ENCODE results near the gene FITM2. TPM values are rescaled to one million over a fixed set of nuclear protein-coding genes. Genes with fewer than 3 reads are reported as not detected.

Gene FITM2, protein sequence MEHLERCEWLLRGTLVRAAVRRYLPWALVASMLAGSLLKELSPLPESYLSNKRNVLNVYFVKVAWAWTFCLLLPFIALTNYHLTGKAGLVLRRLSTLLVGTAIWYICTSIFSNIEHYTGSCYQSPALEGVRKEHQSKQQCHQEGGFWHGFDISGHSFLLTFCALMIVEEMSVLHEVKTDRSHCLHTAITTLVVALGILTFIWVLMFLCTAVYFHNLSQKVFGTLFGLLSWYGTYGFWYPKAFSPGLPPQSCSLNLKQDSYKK
- total RNA-seq = 1 to 10 TPM; 1.2 to 9.8 (median 6.7) TPM

DNA sequence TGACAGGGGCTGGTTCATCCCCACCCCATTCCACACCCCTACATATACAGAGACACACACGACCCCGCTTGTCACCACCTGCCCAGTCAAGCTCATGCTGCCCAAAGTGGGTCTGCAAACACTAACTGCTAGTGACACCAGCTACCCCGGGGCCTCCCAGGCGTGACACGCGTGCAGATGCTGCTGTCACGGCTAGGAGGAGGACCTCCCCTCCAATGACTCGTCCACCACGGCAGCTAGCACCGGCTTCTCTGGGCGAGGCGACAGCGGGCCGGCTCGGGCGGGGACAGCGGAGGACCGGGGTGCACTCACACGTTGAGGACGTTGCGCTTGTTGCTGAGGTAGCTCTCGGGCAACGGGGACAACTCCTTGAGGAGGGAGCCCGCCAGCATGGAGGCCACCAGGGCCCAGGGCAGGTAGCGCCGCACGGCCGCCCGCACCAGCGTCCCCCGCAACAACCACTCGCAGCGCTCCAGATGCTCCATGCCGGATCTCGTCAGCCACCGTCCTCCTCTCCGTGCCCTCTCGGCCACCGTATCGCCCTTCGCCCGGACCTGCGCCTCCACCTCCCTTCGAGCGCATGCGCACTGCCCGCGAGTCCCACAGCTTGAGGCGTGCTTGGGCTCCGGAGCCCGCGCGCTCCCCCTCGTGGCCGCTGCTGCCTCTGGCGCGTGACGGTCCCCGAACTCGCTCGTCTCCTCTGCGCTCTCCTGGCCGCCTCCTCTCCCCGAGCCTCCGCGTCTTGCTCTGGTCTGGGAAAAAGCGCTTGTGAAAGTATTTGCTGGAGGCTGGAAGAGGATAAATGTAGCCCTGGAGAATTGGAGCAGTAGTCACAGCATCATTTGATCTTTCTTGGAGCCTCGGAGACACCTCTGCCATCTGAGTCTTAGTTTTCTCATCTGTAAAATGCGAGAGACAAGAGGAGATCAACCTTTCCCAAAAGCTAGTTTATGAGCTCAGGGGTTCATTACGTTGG lies at the start of gene FITM2:
TSS of gene FITM2 (minus strand) at position 539 of the 976 bp plus-strand sequence. CDS start at position 485, 54 bp downstream.
- TF ChIP-seq, protein P1, sequence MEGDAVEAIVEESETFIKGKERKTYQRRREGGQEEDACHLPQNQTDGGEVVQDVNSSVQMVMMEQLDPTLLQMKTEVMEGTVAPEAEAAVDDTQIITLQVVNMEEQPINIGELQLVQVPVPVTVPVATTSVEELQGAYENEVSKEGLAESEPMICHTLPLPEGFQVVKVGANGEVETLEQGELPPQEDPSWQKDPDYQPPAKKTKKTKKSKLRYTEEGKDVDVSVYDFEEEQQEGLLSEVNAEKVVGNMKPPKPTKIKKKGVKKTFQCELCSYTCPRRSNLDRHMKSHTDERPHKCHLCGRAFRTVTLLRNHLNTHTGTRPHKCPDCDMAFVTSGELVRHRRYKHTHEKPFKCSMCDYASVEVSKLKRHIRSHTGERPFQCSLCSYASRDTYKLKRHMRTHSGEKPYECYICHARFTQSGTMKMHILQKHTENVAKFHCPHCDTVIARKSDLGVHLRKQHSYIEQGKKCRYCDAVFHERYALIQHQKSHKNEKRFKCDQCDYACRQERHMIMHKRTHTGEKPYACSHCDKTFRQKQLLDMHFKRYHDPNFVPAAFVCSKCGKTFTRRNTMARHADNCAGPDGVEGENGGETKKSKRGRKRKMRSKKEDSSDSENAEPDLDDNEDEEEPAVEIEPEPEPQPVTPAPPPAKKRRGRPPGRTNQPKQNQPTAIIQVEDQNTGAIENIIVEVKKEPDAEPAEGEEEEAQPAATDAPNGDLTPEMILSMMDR (IDR thresholded peaks at IDR 0.05) = peak; percentile 96 to 99 (median 98)
- TF ChIP-seq POLR2A (IDR thresholded peaks at IDR 0.05) = peak in 1 of 2 donors; percentile 56

DNA sequence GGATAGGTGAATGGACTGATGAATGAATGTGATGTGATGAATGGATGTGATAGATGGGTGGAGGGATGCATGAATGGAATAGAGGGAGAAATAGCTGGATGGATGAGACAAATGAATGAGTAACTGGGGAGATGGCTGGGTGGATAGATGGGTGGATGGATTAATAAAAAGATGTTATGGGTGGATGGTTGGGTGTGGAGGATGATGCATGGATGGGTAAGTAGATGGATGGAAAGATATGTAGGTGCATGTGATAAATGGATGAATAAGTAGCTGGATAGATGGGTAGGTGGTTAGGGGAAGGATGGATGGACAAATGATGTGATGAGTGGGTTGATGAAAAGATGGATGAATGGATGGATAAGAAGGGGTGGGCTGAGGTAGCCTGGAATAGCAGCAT lies 49.2 kb upstream of the FITM2 start:
- no peak overlapping the region for H3K27ac ChIP-seq
- H3K4me3 ChIP-seq = no peak overlapping the region
- H3K9me3 ChIP-seq = no peaks in the 10 kb centered on the region
- H3K36me3 ChIP-seq = no peaks in the 10 kb centered on the region
- H3K27me3 ChIP-seq = no peaks in the 10 kb centered on the region
- TF ChIP-seq, protein P1 (IDR thresholded peaks at IDR 0.05) = no peak
- TF ChIP-seq POLR2A (IDR thresholded peaks at IDR 0.05) = no peak
- H3K4me1 ChIP-seq = no peaks in the 10 kb centered on the region
- intact Hi-C loops (cut with DNase I; ENCODE audit: low total_unique reads) = no loop called here
- DNase-seq = no peak

More for the DNA sequence above, at the start of gene FITM2:
- H3K27ac ChIP-seq = peak within 1 kb of the TSS; percentile 67 to 68
- DNase-seq = peak; percentile 97 to 98
- no peaks in the 10 kb centered on the region for H3K9me3 ChIP-seq
- H3K27me3 ChIP-seq = no peaks in the 10 kb centered on the region
- H3K4me3 ChIP-seq = peak within 1 kb of the TSS; percentile 85 to 95
- peaks cover 0 to 3% of the 10 kb centered on the region in 2 donors for H3K4me1 ChIP-seq
- H3K36me3 ChIP-seq = no peaks in the 10 kb centered on the region
- intact Hi-C loops (cut with DNase I; ENCODE audit: low total_unique reads) = no loop called here

DNA sequence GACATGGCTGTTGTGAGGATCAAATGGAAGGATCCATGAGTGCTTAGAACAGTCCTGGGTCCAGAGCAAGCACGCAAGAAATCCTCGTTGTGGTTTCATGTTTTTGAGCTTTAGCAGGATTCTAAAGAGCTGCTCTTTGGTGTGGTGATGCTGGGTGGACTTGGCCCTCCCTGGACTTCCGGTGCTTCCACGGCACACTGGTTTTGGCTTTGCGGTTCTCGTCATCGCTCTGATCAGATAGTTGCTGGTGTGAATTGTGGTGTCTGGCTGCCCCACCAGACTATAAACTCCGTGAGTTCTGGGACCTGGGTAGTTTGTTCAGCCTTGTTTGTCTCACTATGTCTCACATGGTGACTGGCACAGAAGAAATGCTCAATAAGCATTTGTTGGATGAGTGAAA lies 47.8 kb upstream of the FITM2 start:
- Histone ChIP-seq H3K27me3 (no peaks in the 10 kb centered on the region), H3K36me3 (no peaks in the 10 kb centered on the region), H3K27ac (no peak overlapping the region), H3K4me3 (no peak overlapping the region), H3K9me3 (no peaks in the 10 kb centered on the region), H3K4me1 (no peaks in the 10 kb centered on the region)
- no peak for DNase-seq
- intact Hi-C loops (cut with DNase I; ENCODE audit: low total_unique reads) = no loop called here
- TF ChIP-seq, protein P1 (IDR thresholded peaks at IDR 0.05) = no peak
- no peak for TF ChIP-seq POLR2A (IDR thresholded peaks at IDR 0.05)

DNA sequence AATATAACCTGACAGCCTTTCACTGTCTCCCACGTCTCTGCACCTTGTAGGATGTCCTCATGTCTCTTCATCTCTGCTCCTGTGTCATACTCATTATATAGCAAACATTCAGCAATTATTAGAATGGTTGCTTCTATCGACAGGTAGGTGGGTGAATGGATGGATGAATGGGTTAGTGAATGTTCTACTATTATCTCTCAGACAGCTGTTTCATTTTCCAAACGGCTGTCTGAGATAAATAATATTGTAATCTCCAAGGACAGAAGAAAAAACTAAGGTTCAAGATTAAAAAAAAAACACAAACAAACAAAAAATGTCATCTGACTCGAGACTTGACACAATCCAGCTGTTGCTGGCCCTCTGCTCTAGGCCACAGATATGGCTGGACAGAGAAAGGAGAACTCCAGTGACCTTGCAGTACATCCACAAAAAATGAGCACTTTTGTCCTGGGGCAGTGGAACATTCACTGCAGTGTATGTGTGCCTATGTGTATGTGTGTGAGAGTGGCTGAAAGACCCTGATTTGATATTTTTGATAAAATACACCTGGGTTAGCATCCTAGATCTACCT lies 46.6 kb upstream of the FITM2 start:
- Histone ChIP-seq H3K4me1 (no peaks in the 10 kb centered on the region), H3K9me3 (no peaks in the 10 kb centered on the region), H3K27me3 (no peaks in the 10 kb centered on the region), H3K4me3 (no peak overlapping the region), H3K27ac (no peak overlapping the region), H3K36me3 (no peaks in the 10 kb centered on the region)
- TF ChIP-seq POLR2A (IDR thresholded peaks at IDR 0.05) = no peak
- TF ChIP-seq, protein P1 (IDR thresholded peaks at IDR 0.05) = no peak
- peak in 1 of 2 donors; percentile 27 for DNase-seq
- intact Hi-C loops (cut with DNase I; ENCODE audit: low total_unique reads) = no loop called here

Data from uterus (tissue), 4 donors.